IPS-NIHi11 (cell line): ENCODE measurements around the gene EXOC3L4.

ENCODE experiments used
- DNase-seq: peaks from one replicate; pipeline ENCODE4 v3.0.0; 2012; ENCODE audit warnings: mixed read lengths, low spot score

The EXOC3L4 gene

DNA sequence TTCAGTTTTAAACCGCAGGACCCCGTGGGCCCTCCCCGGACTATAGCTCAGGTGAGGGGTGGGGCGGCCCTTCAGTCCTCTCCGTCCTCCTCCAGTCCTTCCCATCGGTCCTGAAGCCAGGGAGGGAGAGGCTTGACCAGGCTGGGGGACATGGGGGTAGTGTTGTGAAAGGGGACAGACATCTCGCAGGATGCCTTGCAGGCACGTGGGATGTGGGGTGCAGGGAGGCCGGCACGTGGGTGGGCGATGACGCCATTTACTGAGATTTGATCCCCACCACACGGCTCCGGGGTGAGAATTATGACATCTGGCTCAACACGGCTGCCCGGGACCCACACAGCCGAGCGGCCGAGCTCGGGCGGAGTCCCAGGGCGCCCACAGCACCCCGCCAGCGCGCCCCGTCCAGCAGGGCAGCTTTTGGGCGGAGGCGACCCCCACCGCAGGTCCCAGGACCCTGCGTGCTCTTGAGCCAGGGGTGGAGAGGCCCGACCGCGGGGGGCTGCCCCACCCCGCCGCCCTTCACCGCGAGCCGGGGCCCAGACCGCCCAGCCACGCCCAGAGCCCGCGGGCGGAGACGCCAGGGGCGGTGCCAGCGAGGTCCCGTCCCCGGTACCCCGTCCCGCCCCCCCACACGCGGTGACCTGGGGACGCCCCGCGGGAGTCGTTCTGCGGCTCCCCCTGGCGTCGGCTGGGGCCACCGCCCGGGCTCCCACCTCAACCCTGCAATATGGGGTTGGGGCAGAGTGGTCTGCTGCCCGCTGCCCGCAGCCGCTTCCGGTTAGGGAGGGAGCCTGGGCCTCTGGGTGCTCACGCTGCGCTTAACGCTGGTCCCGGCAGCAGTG is 3.3 kb upstream of the EXOC3L4 start:
- DNase-seq = peak; percentile 91

DNA sequence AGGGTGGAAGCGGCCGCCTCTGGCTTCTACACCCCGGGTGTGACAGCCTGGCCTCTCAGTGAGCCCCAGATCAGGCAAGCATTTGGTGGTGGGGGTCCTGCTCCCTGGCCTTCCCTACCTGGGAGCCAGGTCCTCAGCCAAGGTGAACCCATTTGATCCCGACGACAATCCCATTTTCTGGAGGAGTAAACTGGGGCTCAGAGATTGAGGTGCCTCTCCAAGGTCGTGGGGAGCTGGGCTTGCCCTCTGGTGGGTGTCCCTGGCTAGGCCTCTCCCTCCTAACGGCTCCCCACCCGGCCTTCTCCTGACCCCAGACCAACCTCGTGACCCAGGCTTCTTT is 2.7 kb upstream of the EXOC3L4 start:
- no peak for DNase-seq

DNA sequence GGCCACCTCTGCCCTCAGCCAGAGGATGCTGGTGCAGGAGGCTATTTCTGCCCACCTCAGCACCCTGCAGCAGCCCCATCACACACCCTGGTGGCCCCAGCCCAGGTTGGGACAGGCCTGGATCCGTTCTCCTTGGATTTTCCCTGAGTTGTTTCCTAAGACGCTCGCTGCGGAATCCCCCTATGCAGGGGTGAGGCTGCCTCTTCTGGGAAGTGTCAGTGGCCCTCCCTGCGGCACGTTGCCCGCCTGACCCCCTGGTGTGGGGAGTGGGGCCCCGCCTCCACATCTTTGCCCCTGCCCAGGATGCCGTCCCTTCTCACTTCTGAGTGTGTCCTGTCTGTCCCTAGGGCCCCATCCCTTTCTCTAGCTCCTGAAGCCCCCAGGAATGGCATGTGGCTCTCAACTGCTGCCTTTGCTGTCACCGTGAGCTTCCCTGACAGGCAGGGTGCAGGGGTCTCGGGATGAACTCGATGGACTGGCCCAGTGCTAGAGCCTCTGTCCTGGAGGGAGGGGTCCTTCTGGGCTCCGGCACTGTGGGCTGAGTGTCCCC is 594 bp upstream of the EXOC3L4 start:
- DNase-seq = no peak

DNA sequence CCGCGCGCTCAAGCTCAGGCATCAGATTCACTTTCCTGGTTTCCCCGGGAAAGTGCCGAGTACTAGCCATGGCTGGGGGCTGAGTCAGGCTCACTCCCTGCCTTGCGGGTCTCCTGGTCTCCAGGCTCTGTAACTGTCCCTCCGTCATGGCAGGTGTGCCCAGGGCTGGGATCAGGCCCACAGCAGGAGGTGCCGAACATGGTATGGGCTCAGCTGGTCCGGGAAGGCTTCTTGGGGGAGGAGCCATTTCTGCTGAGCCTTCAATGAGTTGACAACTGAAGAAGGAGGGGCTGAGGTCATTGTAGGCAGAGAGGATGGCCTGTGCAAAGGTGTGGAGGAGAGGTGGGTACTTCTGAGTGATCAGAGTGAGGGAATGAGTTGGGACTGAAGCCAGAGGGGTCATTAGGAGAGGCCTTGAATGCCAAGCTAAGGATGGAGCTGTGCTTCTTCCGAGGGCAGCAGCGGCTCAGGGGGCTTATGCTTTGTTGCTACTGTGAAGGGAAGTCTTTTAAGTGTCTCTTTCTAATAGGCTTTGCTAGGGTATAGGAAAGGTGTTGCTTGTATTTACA is 769 bp downstream of the EXOC3L4 start:
- DNase-seq = no peak

DNA sequence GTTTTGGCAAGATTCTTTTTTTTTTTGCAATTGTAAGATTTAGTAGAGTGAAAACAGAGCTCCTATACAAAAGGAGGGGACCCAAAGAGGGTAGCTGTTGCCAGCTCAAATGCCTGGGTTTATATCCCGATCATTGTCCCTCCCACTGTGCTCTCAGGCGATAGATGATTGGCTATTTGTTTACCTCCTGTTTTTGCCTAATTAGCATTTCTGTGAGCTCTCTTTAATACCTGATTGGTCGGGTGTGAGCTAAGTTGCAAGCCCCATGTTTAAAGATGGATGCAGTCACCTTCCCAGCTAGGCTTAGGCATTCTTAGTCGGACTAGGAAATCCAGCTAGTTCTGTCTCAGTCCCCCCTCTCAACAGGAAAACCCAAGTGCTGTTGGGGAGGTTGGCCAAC is 1.9 kb downstream of the EXOC3L4 start:
- no peak for DNase-seq

DNA sequence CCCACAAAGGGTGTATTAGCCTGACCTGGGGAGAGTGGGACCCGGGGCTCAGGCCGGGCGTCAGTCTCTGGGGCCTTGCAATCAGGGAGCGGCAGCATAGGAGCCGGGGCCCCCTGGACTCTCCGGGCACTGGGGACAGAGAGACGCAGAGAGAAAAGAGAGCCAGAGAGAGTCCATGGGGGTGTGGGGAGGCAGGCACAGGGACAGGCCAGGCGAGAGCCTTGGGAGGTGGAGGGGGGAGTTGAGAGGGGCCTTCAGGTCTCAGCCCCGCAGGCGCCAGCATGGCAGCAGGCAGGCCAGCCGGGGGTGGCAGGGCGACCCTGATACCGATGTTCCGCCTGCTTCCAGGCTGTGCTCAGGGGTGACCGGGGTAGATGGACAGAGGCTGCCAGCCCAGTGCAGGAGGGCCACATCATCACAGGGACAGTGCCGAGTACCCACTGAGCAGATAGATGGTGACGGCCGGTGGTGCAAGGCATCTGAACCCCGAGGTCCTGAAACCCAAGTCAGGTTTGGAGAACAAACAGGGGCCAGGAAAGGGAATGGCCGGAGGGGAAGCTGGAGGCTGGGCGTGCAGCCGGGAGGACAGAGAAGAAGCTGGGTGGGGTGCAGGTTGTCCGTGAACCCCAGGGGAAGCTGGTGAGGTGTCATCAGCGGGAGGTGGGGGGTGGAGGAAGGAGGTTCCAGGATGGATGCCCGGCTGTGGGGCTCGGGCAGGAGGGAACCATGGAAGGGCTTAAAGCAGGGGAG is 2.9 kb downstream of the EXOC3L4 start:
- DNase-seq = no peak

DNA sequence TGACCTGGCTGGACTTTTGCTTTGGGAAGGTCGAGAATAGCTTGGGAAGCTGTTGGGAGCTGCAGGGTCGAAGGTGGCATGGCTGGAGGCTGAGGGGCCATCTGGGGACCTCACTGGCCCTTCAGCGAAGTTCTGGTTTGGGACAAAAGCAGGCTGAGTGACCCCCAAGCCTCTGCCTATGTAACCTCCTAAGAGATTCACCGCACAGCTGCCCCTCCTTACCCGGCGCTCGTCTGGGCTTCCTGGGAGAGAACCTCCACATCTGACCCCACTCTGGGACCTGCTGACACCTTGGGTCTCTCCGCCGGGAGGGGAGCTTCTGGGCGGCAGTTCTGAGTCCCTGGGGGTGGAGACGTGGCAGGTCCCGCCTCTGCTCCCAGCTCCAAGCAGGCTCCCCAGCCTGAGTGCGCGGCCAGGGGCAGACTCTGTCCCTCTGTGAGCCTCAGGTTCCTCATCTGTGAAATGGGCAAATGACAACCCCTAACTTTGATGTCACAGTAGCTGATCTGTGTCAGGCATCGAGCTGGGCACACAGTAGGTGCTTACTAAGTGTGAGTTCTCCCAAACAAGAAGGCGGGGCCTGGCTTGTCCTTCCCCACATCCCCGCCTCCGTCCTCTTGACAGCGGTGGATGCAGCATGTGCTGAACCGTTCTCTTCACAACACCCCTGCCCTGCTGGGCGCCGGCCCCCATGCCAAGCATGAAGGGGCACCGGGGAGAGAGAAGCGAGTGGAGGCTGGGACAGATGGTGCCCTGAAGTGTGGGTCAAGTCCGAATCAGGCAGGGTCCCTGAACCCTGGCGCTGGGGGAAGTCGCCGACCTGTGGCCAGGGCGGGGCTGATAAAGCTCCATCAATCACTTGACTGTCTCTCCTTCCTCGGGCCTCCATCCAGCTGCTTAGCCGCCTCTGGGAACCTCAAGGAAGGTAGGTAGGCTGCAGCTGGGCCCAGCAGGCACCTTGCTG is 3.8 kb downstream of the EXOC3L4 start:
- DNase-seq = no peak

DNA sequence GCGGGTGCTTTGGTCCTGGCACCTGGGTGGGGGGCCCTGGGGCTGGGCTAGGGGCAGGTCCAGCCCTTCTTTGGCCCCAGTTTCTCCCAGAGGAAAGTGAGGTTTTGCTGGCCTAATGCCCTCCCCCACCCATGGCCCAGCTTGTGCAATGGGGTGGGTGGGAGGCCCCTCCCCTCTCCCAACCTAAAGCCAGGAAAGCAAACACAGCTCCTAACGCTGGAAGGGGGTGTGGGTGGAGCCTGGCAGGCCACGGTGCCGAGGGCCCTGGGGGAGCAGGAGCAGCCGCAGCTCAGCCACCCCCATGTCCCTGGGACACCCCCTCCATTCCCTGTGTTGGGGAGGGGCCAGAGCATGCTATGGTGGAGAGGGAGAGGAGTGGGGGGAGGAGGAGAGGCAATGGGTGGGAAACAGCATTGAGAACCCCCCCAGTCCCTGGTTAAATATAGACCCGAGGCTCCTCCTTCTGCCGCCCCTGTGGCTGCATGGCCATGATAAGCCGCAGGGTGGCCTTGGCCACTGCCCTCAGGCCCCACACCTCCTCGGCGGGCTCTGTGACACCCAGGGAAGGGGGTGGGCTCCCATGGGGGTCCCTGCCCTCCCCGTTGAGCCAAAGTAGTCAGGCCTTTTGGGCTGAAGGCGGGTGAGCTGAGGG is 4.7 kb downstream of the EXOC3L4 start:
- no peak for DNase-seq

DNA sequence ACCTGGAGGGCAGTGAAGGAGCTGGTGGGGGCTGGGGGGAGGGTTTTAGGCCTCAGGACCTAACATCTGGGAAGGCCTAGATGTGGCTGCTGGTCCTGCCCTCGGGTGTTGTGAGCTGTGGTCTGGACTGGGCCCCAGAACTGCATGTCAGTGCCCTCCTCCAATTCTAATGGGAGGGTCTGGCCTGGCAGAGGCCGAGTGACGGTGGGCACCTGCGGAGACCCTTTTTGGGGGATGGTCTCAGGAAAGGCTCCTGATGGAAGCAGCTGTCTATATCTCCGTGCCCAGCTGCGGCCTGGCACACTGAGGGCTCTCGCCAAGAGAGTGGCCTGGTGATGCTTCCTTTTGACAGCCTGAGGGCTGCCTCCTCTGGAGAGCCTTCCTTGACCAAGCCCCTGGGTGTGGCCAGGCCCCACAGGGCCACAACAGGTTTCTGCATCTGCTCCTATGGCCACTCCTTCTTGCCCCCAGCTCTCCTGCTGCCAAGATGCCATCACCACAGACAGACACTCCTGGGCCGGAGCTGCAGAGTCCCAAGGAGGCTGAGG is 5.3 kb downstream of the EXOC3L4 start:
- DNase-seq = no peak

DNA sequence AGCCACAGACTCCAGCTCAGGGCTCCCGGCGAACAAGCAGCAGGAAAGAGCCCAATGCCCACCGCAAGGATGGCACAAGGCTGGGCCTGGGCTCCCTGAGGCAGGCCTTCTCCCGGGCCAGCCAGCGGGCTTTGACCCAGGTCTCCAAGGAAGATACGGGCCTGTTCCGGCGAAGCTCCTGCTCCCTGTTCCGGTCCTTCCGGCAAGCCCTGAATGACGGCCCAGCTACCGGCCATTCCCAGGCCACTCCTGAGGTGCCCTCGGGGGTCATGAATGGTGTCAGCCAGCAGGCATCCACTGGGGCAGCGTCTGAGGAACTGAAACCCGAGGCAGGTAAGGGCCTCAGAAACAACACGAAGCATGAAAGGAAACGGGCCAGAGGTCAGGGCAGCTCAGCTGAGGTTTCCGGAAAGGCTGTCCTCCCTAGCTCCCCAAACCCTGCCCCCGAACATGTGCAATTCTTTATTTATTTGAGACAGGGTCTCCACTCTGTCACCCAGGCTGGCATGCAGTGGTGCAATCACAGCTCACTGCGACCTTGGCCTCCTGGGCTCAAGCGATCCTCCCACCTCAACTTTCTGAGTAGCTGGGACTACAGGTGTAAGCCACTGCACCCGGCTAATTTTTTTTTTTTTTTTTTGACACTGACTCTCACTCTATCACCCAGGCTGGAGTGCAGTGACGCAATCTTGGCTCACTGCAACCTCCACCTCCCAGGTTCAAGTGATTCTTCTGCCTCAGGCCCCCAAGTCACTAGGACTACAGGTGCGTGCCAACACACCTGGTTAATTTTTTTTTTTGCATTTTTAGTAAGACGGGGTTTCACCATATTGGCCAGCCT is 6.0 kb downstream of the EXOC3L4 start:
- DNase-seq = no peak

DNA sequence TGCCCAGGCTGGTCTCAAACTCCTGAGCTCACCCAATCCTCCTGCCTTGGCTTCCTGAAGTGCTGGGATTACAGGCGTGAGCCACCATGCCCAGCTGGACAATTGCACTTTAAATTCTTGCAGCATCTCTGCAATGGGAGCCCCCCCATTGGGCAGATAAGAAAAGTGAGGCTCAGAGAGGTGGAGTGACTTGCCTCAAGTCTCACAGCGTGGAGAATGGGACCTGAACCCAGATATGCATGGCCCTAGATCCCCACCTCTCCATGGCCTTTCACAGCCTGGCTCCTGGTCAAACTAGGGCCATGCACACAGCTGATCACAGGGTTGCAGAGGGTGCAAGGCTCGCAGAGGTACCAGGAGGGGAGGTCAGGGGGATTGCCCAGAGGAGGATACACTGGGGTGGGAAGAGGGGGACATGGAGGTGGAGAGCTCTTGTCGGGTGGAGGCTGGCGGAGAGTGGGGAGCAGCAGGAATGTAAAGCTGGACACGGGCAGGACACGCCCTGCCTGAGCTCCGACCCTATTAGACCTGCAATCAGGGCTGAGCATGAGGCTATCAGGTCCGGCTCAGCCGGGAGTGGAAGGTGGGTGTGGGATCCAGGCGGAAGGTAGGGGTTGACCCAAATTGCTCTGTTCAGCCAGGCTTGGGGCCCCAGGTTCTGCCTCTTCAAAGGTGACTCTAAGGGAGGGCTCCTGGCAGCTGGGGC is 6.9 kb downstream of the EXOC3L4 start:
- no peak for DNase-seq

DNA sequence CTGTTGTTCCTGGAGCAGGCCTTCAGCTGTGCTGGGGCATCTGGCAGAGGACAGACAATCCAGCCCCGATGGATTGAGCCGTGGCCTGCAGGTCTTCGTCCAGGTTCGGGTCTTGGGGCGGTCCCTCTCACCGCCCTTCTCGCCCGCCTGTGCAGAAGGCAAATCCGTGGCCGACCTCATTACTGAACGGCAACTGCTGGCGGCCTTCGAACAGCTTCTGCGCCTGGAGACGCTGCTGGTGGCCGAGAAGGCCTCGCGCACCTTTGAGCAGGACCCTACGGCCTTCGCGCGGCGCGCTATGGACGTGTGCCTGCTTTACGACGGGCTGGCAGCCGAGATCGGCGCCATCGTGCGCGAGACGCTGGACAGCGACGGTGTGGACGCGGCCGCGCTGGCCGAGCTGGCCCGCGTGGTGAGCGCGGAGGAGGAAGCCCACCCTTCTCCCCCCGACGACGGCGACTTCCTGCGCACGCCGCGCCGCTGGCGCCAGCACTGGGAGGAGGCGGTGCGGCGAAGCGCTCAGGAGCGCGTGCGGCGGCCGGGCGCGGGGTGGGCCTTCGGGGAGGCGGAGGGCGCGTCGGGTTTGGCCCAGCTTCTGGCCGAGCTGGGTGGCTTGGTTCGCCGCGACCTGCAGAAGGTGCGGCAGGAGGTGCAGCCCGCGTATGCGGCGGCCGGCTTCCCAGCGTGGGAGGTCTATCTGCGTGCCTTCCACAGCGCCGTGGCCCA is 7.6 kb downstream of the EXOC3L4 start:
- DNase-seq = peak; percentile 57

DNA sequence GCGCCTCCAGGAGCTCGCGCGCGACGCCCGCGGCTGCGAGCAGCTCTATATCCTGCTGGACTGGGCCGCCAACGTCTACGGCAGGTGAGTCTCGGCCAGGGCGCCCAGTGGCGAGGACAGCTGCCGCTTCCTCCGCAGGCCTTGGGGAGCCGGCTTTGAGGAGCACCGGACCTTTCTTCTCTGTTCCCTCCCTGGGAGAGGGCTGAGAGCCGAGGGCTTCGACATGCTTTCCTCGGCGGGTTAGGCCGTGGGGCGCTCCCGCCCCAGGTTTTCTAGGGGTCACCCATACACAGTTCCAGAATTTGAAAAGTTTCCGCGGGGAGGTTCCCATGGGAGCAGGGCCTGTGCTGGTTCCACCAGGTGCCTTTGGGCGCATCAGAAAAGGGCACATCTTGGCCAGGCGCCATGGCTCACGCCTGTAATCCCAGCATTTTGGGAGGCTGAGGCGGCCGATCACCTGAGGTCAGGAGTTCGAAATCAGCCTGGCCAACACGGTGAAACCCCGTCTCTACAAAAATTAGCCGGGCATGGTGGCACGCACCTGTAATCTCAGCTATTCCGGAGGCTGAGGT is 8.2 kb downstream of the EXOC3L4 start:
- no peak for DNase-seq

DNA sequence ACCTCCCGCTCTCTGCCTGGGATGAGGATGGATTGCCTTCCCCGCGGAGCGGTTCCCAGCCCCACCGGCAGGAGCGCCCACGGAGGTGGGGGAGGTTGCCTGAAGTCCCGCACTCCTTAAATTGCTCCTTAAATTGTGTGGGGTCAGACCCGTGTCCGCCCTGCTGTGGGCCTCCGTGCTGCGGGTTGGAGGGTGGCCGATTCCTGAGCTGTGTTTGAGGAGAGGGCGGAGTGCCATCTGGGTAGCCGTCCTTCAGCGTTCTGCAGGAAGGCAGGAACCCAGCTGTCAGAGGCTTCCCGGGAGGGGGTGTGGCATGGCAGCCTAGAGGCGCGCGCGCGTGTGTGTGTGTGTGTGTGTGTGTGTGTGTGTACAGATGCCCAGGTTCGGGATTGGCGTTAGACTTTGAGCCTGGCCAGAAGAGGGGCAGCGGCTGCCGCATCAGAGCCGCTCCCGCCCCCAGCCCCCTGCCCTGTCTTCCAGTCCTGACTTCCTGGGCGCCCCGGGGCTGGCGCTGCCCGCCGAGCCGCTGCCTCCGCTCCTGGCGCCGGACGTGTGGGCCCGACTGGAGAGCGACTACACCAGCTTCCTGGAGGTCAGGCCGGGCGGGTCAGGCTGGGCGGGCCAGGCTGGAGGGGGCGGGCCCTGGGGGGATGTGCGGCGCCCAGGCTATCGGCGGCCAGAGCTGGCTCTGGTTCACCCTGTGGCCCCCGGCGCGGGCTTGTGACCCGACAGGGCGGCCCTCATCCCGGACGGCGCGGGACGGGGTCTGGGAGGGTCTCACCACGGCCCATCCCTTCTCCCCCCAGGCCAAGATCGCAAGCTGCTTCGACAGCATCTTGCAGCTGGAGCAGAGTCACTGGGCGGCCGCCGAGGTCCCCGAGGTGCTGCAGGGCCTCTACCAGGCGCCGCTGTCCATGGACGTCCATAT is 9.2 kb downstream of the EXOC3L4 start:
- DNase-seq = peak; percentile 82

DNA sequence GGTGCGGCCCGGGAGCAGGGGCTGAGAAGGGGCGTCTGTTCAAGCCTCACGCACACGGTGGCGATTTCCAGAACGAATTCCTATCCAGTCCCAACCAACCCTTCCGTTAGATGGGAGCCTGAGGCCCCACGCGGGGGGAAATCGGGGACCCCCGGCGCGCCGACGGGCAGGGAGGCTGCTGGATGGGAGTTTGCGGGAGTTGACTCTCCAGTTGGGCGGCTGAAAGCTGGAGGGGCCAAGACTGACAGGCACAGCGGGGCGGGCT is 9.8 kb downstream of the EXOC3L4 start:
- DNase-seq = no peak

DNA sequence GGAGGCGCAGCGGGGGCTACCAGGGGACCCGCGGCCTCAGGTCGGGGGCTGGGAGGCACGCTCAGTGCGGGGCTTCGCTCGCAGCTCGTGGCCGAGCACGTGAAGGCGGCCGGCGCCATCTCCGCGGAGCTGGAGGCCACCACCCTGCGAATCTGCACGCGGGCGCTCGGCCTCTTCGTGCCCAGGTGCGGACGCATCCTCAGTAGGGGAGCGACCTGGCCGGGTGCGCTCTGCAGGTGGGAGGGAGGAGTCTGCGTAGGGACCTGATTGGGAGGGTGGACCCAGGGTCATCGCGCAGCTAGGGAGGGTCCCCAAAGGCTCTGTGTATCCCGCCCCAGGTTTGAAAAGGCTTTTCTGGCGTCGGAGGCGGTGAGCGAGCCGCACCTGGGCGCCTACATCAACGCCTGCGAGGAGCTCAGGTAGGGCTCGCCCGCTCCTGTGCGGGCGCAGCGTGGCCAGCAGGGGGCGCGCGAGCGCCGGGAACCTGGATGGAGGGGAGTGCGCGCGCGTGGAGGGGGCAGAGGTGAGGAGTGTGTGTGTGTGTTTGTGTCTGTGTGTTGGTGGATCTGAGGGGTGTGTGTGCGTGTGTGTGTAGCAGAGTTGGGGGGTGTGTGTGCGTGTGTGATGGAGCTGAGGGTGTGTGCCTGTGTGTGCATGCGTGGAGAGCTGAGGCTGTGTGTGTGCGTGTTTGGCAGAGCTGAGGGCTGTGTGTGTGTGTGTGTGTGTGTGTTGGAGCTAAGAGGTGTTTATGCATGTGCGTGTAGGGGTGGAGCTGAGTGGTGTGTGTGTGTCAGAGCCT is 10.3 kb downstream of the EXOC3L4 start:
- DNase-seq = peak; percentile 91
